H9 (cell line): ENCODE data around the gene NOL9. TPM values are rescaled to one million over a fixed set of nuclear protein-coding genes. Genes with fewer than 3 reads are reported as not detected.

ENCODE experiments used
- DNase-seq: peaks from one replicate; pipeline ENCODE4 v3.0.0-alpha.2; 2017
- H2AFZ ChIP-seq: one replicate; pipeline ENCODE4 v1.6.1; 2013; ENCODE audit warnings: mild to moderate bottlenecking, low read length, control low read depth, moderate library complexity
- H2AK5ac ChIP-seq: 2 replicates; pipeline ENCODE4 v1.6.1; 2013; ENCODE audit warnings: low read length, control low read depth, mixed read lengths; ENCODE audit not compliant: insufficient read length
- H2BK120ac ChIP-seq: one replicate; pipeline ENCODE4 v1.6.1; 2013; ENCODE audit warnings: low read depth, mild to moderate bottlenecking, low read length, control low read depth, inconsistent platforms; ENCODE audit not compliant: poor library complexity, severe bottlenecking
- H2BK12ac ChIP-seq: 2 replicates; pipeline ENCODE4 v1.6.1; 2013; ENCODE audit warnings: low read length, control low read depth, mixed read lengths, low read depth; ENCODE audit not compliant: insufficient read length
- H2BK15ac ChIP-seq: 2 replicates; pipeline ENCODE4 v1.6.1; 2013; ENCODE audit warnings: low read depth, low read length, control low read depth
- H2BK20ac ChIP-seq: one replicate; pipeline ENCODE4 v1.6.1; 2013; ENCODE audit warnings: low read depth, mild to moderate bottlenecking, low read length, control low read depth, inconsistent platforms; ENCODE audit not compliant: poor library complexity, severe bottlenecking
- H2BK5ac ChIP-seq: 2 replicates; pipeline ENCODE4 v1.6.1; 2013; ENCODE audit warnings: low read length, control low read depth, mixed read lengths; ENCODE audit not compliant: insufficient read length
- H3K14ac ChIP-seq: 2 replicates; pipeline ENCODE4 v1.6.1; 2013; ENCODE audit warnings: low read length, control low read depth; ENCODE audit not compliant: insufficient read depth
- H3K18ac ChIP-seq: 2 replicates; pipeline ENCODE4 v1.6.1; 2013; ENCODE audit warnings: low read depth, mild to moderate bottlenecking, mixed read lengths, low read length, control low read depth; ENCODE audit not compliant: insufficient read length
- H3K23ac ChIP-seq: 2 replicates; pipeline ENCODE4 v1.6.1; 2013; ENCODE audit warnings: low read length, control low read depth, mixed read lengths, low read depth; ENCODE audit not compliant: insufficient read length
- H3K23me2 ChIP-seq: 2 replicates; pipeline ENCODE4 v1.6.1; 2013; ENCODE audit warnings: low read depth, mild to moderate bottlenecking, mixed read lengths, low read length, control low read depth; ENCODE audit not compliant: insufficient read length, poor library complexity, severe bottlenecking
- H3K27ac ChIP-seq: 2 replicates; pipeline ENCODE4 v1.5.1; 2013; ENCODE audit warnings: low read length, control low read depth, mixed read lengths, low read depth; ENCODE audit not compliant: insufficient read length
- H3K27me3 ChIP-seq: 2 replicates; pipeline ENCODE4 v1.6.1; 2013; ENCODE audit warnings: low read length, control low read depth, inconsistent platforms; ENCODE audit not compliant: insufficient read depth
- H3K4ac ChIP-seq: 2 replicates; pipeline ENCODE4 v1.6.1; 2013; ENCODE audit warnings: low read depth, mild to moderate bottlenecking, control low read depth, inconsistent platforms, low read length, moderate library complexity
- H3K4me1 ChIP-seq: 2 replicates; pipeline ENCODE4 v1.6.1; 2013; ENCODE audit warnings: low read length, control low read depth, inconsistent platforms; ENCODE audit not compliant: insufficient read depth
- H3K4me2 ChIP-seq: 2 replicates; pipeline ENCODE4 v1.6.1; 2013; ENCODE audit warnings: low read length, control low read depth, mixed read lengths; ENCODE audit not compliant: insufficient read length, insufficient read depth
- H3K56ac ChIP-seq: 2 replicates; pipeline ENCODE4 v1.6.1; 2013; ENCODE audit warnings: low read depth, mild to moderate bottlenecking, mixed read lengths, low read length, control low read depth; ENCODE audit not compliant: insufficient read length
- H3K79me1 ChIP-seq: 2 replicates; pipeline ENCODE4 v1.6.1; 2013; ENCODE audit warnings: low read depth, mild to moderate bottlenecking, moderate library complexity, low read length, control low read depth, inconsistent platforms; ENCODE audit not compliant: insufficient read depth, poor library complexity, severe bottlenecking
- H3K79me2 ChIP-seq: 2 replicates; pipeline ENCODE4 v1.6.1; 2013; ENCODE audit warnings: low read length, control low read depth, inconsistent platforms; ENCODE audit not compliant: insufficient read depth
- H3K9ac ChIP-seq: 2 replicates; pipeline ENCODE4 v1.6.1; 2013; ENCODE audit warnings: low read length, control low read depth, mixed read lengths; ENCODE audit not compliant: insufficient read length; ENCODE audit errors: extremely low read depth
- H3K9me3 ChIP-seq: one replicate; pipeline ENCODE4 v1.6.1; 2013; ENCODE audit warnings: low read depth, low read length, inconsistent platforms; ENCODE audit not compliant: control insufficient read depth
- H3T11ph ChIP-seq: one replicate; pipeline ENCODE4 v1.6.1; 2013; ENCODE audit warnings: mild to moderate bottlenecking, low read length, control low read depth, inconsistent platforms
- H4K20me1 ChIP-seq: one replicate; pipeline ENCODE4 v1.6.1; 2013; ENCODE audit not compliant: control insufficient read depth, insufficient read length, insufficient read depth
- H4K5ac ChIP-seq: 2 replicates; pipeline ENCODE4 v1.6.1; 2013; ENCODE audit warnings: low read depth, mild to moderate bottlenecking, mixed read lengths, low read length, control low read depth; ENCODE audit not compliant: insufficient read length
- H4K8ac ChIP-seq: replicated peaks from 2 replicates; pipeline ENCODE4 v1.6.1; 2013; ENCODE audit warnings: low read length, control low read depth, mixed read lengths, low read depth; ENCODE audit not compliant: insufficient read length
- H4K91ac ChIP-seq: 2 replicates; pipeline ENCODE4 v1.6.1; 2013; ENCODE audit warnings: low read depth, mild to moderate bottlenecking, moderate library complexity, mixed read lengths, low read length, control low read depth; ENCODE audit not compliant: insufficient read length
- H3K27ac Mint-ChIP-seq, 3 experiments: 2 replicates in 2 of 3; 3 replicates in 1 of 3; pipeline ENCODE4 v1.8.0; 2020 to 2021; ENCODE audit warnings: mixed read lengths in 3 of 3, mild to moderate bottlenecking in 1 of 3, moderate library complexity in 1 of 3
- H3K27me3 Mint-ChIP-seq: 2 replicates; pipeline ENCODE4 v1.8.0; 2021; ENCODE audit warnings: low read depth, mild to moderate bottlenecking, moderate library complexity, mixed read lengths
- H3K36me3 Mint-ChIP-seq, 3 experiments: 2 replicates in 2 of 3; 3 replicates in 1 of 3; pipeline ENCODE4 v1.8.0; 2020 to 2021; ENCODE audit warnings: low read depth in 3 of 3, mixed read lengths in 3 of 3; ENCODE audit not compliant: insufficient read depth in 1 of 3
- H3K4me1 Mint-ChIP-seq, 2 experiments: 2 replicates each; pipeline ENCODE4 v1.8.0; 2020; ENCODE audit warnings: mixed read lengths in 2 of 2
- H3K4me3 Mint-ChIP-seq, 2 experiments: 2 replicates in 1 of 2; 3 replicates in 1 of 2; pipeline ENCODE4 v1.8.0; 2020 to 2021; ENCODE audit warnings: mild to moderate bottlenecking in 2 of 2, mixed read lengths in 2 of 2, moderate library complexity in 1 of 2
- H3K9me3 Mint-ChIP-seq, 2 experiments: 2 replicates in 1 of 2; 3 replicates in 1 of 2; pipeline ENCODE4 v1.8.0; 2020; ENCODE audit warnings: mild to moderate bottlenecking in 2 of 2, mixed read lengths in 2 of 2, moderate library complexity in 1 of 2
- CTCF ChIP-seq: fragments of 200-600 bp; sonication (generic); conservative IDR thresholded peaks from 3 replicates; pipeline ENCODE4 v1.8.0; 2021; ENCODE audit warnings: antibody characterized with exemption, mild to moderate bottlenecking
- WGBS: extraction: QIAGEN DNeasy Blood & Tissue Kit; methylation state at CpG from one replicate; pipeline ENCODE4 v1.1.7; 2013; ENCODE audit warnings: missing lambda C conversion rate, low lambda C conversion rate, mixed read lengths; ENCODE audit not compliant: insufficient read length; ENCODE audit errors: extremely low coverage; 5-methylcytosine and 5-hydroxymethylcytosine counted together
- total RNA-seq: library from RNA; stranded (reverse); gene quantifications from 2 replicates; pipeline ENCODE4 v1.2.1, GENCODE V29; 2021

The NOL9 gene
- total RNA-seq, 1 experiment from 2014 or later = 50.4 TPM

GRCh38 chr1:6599141-6599975, 45.0 kb upstream of the NOL9 start:
- no CpG with 5 or more reads among the region's 31 CpGs for WGBS
- Mint-ChIP-seq H3K4me1 (peaks cover 27 to 28% of the 10 kb centered on the region in 2 experiments), H3K36me3 (peaks cover 18 to 56% (median 44%) of the 10 kb centered on the region in 3 experiments), H3K9me3 (no peaks in the 10 kb centered on the region), H3K4me3 (peak overlapping the region; percentile 30 to 42; a peak in 3 of 5 replicates), H3K27me3 (no peaks in the 10 kb centered on the region), H3K27ac (peak overlapping the region in 1 of 3 experiments; percentile 67; a peak in 1 of 7 replicates)
- Histone ChIP-seq H3K27ac (no peak overlapping the region), H4K8ac (no peak overlapping the region), H4K5ac (no peak overlapping the region), H3K79me2 (peaks cover 18% of the 10 kb centered on the region; the same call in 1 of the 2 replicates), H3K4me2 (no peak overlapping the region), H2BK12ac (no peak overlapping the region), H3K4me1 (no peaks in the 10 kb centered on the region), H3K18ac (no peak overlapping the region), H3K56ac (no peak overlapping the region), H2BK15ac (no peak overlapping the region), H2AK5ac (no peak overlapping the region), H2BK20ac (no peak overlapping the region), H3K79me1 (no peaks in the 10 kb centered on the region), H3K9me3 (no peaks in the 10 kb centered on the region), H3K9ac (no peak overlapping the region), H3K14ac (no peak overlapping the region), H2BK120ac (no peak overlapping the region), H2AFZ (no peak overlapping the region), H3K4ac (no peak overlapping the region), H3K27me3 (no peaks in the 10 kb centered on the region), H4K91ac (no peak overlapping the region), H4K20me1 (peaks cover 2% of the 10 kb centered on the region), H2BK5ac (no peak overlapping the region), H3T11ph (no peak overlapping the region), H3K23ac (no peak overlapping the region), H3K23me2 (peaks cover 21% of the 10 kb centered on the region)
- no peak for TF ChIP-seq CTCF
- DNase-seq = no peak
